Type B pancreatic cell (in vitro differentiated cells): ENCODE measurements around the gene MYDGF. TPM values are rescaled to one million over a fixed set of nuclear protein-coding genes. Genes with fewer than 3 reads are reported as not detected.
"Not testable (repeated sequence)": the region's sequence is repeated elsewhere in the genome, so short reads cannot be mapped to it uniquely, and the experiment has no call there.

Experiments
- DNase-seq: peaks from one replicate; pipeline ENCODE4 v3.0.0; 2021; ENCODE audit warnings: mixed read lengths; ENCODE audit not compliant: unreplicated experiment; ENCODE audit errors: extremely low spot score
- H3K27ac Mint-ChIP-seq: 2 replicates; pipeline ENCODE4 v1.8.0; 2021; ENCODE audit warnings: mild to moderate bottlenecking, mixed read lengths
- H3K27me3 Mint-ChIP-seq: 2 replicates; pipeline ENCODE4 v1.8.0; 2021; ENCODE audit warnings: mixed read lengths
- H3K36me3 Mint-ChIP-seq: 2 replicates; pipeline ENCODE4 v1.8.0; 2021; ENCODE audit warnings: mixed read lengths
- H3K4me1 Mint-ChIP-seq: one replicate; pipeline ENCODE4 v1.8.0; 2021; ENCODE audit warnings: mixed read lengths; ENCODE audit not compliant: unreplicated experiment
- H3K4me3 Mint-ChIP-seq: 2 replicates; pipeline ENCODE4 v1.8.0; 2021; ENCODE audit warnings: mild to moderate bottlenecking, mixed read lengths
- H3K9me3 Mint-ChIP-seq: 2 replicates; pipeline ENCODE4 v1.8.0; 2021; ENCODE audit warnings: mixed read lengths
- long read RNA-seq: library from polyadenylated mRNA; unstranded; transcript quantifications from one replicate; pipeline ENCODE4 v2.0.0, GENCODE V29; 2020
- total RNA-seq: library from RNA; stranded (reverse); gene quantifications from 2 replicates; pipeline ENCODE4 v1.2.1, GENCODE V29; 2021; ENCODE audit warnings: low replicate concordance
- TF ChIP-seq, protein P1 (sequence below): fragments of 200-600 bp; sonication (generic); conservative IDR thresholded peaks from 2 replicates; pipeline ENCODE4 v1.5.0; 2021; ENCODE audit warnings: antibody characterized with exemption, mild to moderate bottlenecking

The MYDGF gene
- 57.5 and 63.7 TPM in 2 replicates for total RNA-seq
- long read RNA-seq, transcript MYDGF-201 (6 exons, 1,018 nt), result major isoform, 103 of 106 reads
- long read RNA-seq, partial matches to known transcripts, result 1 of 106 reads
- long read RNA-seq, other reads (novel, unspliced or antisense), result 2 of 106 reads

GRCh38 chr19:4669723-4670480 is at the start of gene MYDGF:
MYDGF (minus strand) TSS chr19:4670342; CDS start chr19:4670334, 8 bp downstream.
- Mint-ChIP-seq H3K4me1 (peaks cover 8% of the 10 kb centered on the region), H3K9me3 (no peaks in the 10 kb centered on the region), H3K4me3 (peak within 1 kb of the TSS; percentile 90), H3K27ac (peak within 1 kb of the TSS; percentile 71), H3K36me3 (peaks cover 5% of the 10 kb centered on the region), H3K27me3 (no peaks in the 10 kb centered on the region)
- TF ChIP-seq, protein P1, sequence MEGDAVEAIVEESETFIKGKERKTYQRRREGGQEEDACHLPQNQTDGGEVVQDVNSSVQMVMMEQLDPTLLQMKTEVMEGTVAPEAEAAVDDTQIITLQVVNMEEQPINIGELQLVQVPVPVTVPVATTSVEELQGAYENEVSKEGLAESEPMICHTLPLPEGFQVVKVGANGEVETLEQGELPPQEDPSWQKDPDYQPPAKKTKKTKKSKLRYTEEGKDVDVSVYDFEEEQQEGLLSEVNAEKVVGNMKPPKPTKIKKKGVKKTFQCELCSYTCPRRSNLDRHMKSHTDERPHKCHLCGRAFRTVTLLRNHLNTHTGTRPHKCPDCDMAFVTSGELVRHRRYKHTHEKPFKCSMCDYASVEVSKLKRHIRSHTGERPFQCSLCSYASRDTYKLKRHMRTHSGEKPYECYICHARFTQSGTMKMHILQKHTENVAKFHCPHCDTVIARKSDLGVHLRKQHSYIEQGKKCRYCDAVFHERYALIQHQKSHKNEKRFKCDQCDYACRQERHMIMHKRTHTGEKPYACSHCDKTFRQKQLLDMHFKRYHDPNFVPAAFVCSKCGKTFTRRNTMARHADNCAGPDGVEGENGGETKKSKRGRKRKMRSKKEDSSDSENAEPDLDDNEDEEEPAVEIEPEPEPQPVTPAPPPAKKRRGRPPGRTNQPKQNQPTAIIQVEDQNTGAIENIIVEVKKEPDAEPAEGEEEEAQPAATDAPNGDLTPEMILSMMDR, result no peak
- peak; percentile 95 for DNase-seq

GRCh38 chr19:4719499-4719866 is 49.3 kb upstream of the MYDGF start:
- Mint-ChIP-seq H3K36me3 (peaks cover 5% of the 10 kb centered on the region), H3K27me3 (peaks cover 10% of the 10 kb centered on the region), H3K4me3 (no peak overlapping the region), H3K27ac (no peak overlapping the region), H3K4me1 (peaks cover 14% of the 10 kb centered on the region), H3K9me3 (no peaks in the 10 kb centered on the region)
- peak; percentile 62 for DNase-seq
- TF ChIP-seq, protein P1, result no peak

DNA sequence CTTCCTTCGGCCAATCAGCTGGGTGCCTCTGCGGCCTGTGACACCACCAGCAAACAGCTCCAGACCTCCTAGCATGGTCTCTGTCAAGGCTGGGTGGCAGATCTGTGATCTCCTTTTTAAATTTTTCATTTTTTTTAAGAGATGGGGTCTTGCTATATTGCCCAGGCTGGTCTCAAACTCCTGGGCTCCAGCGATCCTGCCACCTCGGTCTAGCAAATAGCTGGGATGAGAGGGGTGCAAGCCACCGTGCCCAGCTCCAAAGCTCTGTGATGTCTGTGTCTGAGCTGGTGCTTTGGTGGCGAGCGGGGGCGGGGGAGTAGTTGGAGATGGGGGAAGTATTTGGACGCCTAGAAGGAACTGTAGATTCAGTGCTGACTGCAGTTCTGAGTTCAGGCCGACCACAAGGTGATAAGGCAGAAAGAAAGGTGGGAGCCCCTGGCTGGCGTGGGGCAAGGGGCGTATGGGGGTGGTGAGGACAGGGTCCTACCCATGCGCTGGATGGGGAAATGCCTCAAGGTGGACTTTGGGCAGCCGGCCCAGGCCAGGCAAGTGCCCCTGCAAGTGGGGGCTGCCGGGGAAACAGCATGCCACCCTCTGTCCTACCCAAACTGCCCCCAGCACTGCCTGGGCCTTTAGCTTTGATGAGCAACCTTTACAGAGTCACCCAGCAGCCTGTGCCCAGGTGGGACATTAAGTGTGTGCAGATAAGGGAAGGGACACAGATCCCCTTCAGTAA is 48.0 kb upstream of the MYDGF start:
- Mint-ChIP-seq H3K4me3 (no peak overlapping the region), H3K36me3 (peaks cover 7% of the 10 kb centered on the region), H3K4me1 (peaks cover 13% of the 10 kb centered on the region), H3K27ac (no peak overlapping the region), H3K27me3 (peaks cover 2% of the 10 kb centered on the region), H3K9me3 (no peaks in the 10 kb centered on the region)
- TF ChIP-seq, protein P1, result no peak
- no peak for DNase-seq

GRCh38 chr19:4717191-4717965 is 47.2 kb upstream of the MYDGF start:
- TF ChIP-seq, protein P1, result no peak
- no peak overlapping the region for H3K27ac Mint-ChIP-seq
- peaks cover 7% of the 10 kb centered on the region for H3K36me3 Mint-ChIP-seq
- no peak overlapping the region for H3K4me3 Mint-ChIP-seq
- DNase-seq, result no peak
- peaks cover 13% of the 10 kb centered on the region for H3K4me1 Mint-ChIP-seq
- H3K9me3 Mint-ChIP-seq, result no peaks in the 10 kb centered on the region
- no peaks in the 10 kb centered on the region for H3K27me3 Mint-ChIP-seq

GRCh38 chr19:4715529-4716221 is 45.5 kb upstream of the MYDGF start:
- no peak for DNase-seq
- Mint-ChIP-seq H3K27me3 (no peaks in the 10 kb centered on the region), H3K4me3 (no peak overlapping the region), H3K4me1 (peaks cover 5% of the 10 kb centered on the region), H3K36me3 (peaks cover 7% of the 10 kb centered on the region), H3K27ac (peak overlapping the region; percentile 75), H3K9me3 (no peaks in the 10 kb centered on the region)
- TF ChIP-seq, protein P1, result no peak

GRCh38 chr19:4715178-4715528 is 45.0 kb upstream of the MYDGF start:
- not testable (repeated sequence) for H3K4me1 Mint-ChIP-seq, H3K9me3 Mint-ChIP-seq, H3K27ac Mint-ChIP-seq, H3K4me3 Mint-ChIP-seq, DNase-seq, H3K36me3 Mint-ChIP-seq, H3K27me3 Mint-ChIP-seq
